GM12892 (cell line): Measurements from ENCODE around the gene SHC4.

Experiments
- POLR2A ChIP-seq: IDR thresholded peaks from 2 replicates; pipeline ENCODE4 v1.6.1; 2011; ENCODE audit warnings: low read depth, low read length, control low read depth
- POLR2AphosphoS5 ChIP-seq: IDR thresholded peaks from 2 replicates; pipeline ENCODE4 v1.6.1; 2011; ENCODE audit warnings: low read depth, low read length, control low read depth
- TAF1 ChIP-seq: IDR thresholded peaks from 2 replicates; pipeline ENCODE4 v1.6.1; 2011; ENCODE audit warnings: low read depth, mild to moderate bottlenecking, control low read depth, low read length, borderline replicate concordance

GRCh38 chr15:48810414-48811324 lies 153.1 kb downstream of the SHC4 start, which contains the start of gene CEP152:
- TF ChIP-seq POLR2A (peak; percentile 68; the same call in 1 of the 2 replicates), POLR2AphosphoS5 (peak; percentile 77), TAF1 (no peak; the same call in 1 of the 2 replicates)
